Epithelial cell of prostate (primary cell): ENCODE results near the gene DENND11.

Source experiments
- DNase-seq: peaks from one replicate; pipeline ENCODE4 v3.0.0-alpha.2; 2011; ENCODE audit warnings: low read depth, low spot score
- H3K27ac ChIP-seq: fragments of 450-650 bp; 2 replicates; pipeline ENCODE4 v1.5.1; 2017; ENCODE audit warnings: mild to moderate bottlenecking

Gene DENND11

DNA sequence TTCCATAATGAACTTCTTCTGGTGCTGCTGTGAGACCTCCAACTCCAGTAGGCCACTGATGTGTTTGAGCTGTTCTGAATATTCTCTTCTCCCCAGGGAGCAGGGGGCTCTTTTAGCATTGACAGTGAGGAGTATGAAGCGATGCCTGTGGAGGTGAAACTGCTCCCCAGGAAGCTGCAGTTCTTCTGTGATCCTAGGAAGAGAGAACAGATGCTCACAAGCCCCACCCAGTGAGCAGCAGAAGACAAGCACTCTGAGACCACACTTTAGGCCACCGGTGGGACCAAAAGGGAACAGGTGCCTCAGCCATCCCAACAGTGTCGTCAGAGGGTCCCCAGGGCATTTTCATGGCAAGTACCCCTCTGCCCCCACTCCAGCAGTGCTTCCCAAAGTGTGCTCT lies 49.3 kb downstream of the DENND11 start:
- no peak overlapping the region for H3K27ac ChIP-seq
- DNase-seq = no peak
